Measurements from ENCODE around the gene SRPX2. TPM values are rescaled to one million over a fixed set of nuclear protein-coding genes. Genes with fewer than 3 reads are reported as not detected.
A peak's percentile ranks its signal among the peaks of the same experiment; 100 is the strongest.

SRPX2 gene
- total RNA-seq, 1 donor from 2014 or later: 89.0 TPM

DNA sequence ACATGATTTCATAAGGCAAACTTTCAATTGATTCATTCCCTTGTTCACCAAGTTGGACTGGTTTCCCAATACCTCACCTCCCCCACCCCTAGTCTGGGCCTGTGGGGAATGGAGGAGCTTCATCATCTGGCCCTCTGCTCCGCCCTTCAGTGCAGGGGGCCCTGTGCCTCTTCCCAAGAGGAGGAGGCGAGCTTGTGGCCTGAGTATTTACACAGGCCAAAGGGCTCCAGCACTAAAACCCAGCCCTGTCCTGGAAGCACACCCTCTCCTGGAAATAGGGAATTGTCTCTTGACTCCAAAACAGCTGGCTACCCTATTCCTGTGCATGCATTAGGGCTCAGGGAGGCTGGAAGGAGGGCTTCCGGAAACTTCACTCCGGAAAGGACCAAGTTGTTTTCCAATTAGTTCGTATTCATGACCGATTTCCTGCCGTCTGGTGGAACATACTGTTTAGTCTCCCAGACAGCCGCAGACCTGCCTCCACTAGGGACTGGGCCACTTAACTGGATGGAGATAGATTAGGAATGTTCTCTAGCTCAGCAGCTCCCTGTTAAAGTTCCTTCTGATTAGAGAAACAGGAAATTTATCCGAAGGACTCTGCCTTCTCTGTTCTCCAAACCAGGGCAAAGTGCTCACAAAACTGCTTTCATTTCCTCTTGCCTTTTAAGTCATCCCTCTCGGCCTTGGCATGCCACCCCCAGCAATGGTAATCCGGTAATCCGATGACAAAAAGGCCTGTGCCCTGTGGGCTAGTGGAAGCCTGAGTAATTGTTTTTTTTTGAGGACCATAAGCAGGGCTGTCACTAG, 5.8 kb downstream of the SRPX2 start:
- DNase-seq (ENCODE audit: low spot score): peak; percentile 69

- DNase-seq (ENCODE audit: low spot score): no peak
These were observed 6.8 kb downstream of the SRPX2 start for GRCh38 chrX:100650841-100651240.

GRCh38 chrX:100652266-100652665, 8.3 kb downstream of the SRPX2 start:
- DNase-seq (ENCODE audit: low spot score): no peak

GRCh38 chrX:100654261-100654660, 10.3 kb downstream of the SRPX2 start:
- no peak for DNase-seq (ENCODE audit: low spot score)

DNA sequence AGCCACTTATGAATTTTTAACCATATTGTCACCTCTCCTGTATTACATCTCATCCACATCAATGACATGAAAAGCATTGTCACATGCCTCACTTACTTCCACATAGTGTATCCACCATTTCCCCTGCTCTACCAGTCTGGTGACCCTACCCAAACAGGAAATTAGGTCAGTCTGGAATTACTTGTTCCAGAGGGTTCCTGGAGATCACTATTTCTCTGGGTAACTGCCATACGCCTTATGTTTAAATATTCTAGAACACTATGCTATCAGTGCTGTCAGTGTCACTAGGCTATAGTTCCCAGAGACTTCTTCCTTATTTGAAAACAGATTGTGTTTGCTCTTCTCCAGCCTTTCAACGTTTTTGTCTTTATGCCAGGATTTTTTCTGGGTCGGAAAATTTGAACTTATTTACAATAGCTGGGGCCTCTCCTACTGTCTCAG, 15.0 kb downstream of the SRPX2 start:
- DNase-seq (ENCODE audit: low spot score): no peak

DNA sequence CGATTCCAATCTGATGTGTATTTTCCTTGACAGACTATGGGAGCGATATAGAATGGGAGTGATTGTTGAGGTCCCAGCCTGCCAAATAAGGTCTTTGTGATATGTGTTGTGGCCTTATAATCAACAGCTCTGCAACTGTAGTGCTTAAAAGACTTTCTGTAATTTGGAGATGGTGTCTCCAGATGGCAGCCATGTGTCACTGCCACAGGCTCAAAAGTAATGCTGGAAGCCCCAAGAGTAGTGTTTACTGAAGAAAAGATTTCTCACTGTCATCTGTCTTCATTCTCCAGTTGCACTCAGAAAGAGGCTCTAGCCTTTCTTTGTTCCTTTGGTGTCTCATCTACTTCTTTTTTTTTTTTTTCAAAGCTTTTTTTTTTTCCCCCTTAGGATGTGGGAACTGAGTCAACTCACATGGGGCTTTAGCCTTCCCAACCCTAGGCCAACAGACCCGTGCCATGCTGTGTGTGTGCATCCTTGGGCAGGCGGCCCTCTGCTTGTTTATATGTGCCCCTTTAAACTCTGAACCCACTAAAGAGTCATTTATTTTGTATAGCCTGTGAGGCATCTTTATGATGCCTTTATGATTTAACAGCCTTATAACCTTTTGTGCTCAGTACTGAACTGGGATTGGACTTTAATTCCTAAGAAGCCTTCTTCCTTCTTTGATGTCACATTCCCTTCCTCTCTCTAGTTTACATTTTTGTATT, 15.6 kb downstream of the SRPX2 start:
- no peak for DNase-seq (ENCODE audit: low spot score)

DNA sequence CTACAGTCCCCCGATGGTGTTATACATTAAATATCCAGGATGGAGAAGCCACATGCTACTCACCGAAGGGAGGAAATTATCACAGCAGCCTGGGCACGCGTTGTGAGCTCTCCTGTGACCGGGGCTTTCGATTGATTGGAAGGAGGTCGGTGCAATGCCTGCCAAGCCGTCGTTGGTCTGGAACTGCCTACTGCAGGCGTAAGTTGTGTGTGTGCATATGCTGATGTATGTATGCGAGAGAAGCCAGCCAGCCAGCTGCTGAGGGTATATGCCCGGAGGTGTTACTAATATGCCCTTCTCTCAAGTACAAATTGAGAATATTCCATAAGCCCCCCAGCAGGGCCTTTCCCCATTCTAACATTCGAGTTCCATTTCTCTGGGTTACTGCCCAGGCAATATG, 18.2 kb downstream of the SRPX2 start:
- no peak for DNase-seq (ENCODE audit: low spot score)

DNA sequence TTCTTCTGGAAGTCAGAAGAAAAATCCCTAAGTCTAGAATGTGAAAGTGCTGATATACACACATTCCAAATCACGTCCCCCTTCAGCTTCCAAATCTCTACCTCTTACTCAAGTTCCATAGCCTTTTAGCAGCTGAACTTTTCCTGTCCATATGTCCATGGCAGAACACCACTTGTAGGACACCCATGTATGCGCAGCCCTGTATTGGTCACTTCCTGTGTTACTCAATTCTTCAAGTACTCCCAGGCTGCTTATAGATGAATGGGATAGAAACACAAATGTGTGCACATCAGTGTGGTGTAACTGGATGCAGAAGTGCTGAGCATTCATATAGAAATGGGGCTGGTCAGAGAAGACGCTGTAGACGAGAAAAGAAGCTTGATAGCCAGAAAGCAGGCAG, 18.8 kb downstream of the SRPX2 start:
- no peak for DNase-seq (ENCODE audit: low spot score)

GRCh38 chrX:100663642-100664041, 19.6 kb downstream of the SRPX2 start:
- no peak for DNase-seq (ENCODE audit: low spot score)

- no peak for DNase-seq (ENCODE audit: low spot score)
These were observed 29.0 kb downstream of the SRPX2 start for GRCh38 chrX:100672966-100673365.

- DNase-seq (ENCODE audit: low spot score): no peak
These were observed 29.5 kb downstream of the SRPX2 start for GRCh38 chrX:100673397-100673953.

- no peak for DNase-seq (ENCODE audit: low spot score)
These were observed 30.7 kb downstream of the SRPX2 start for GRCh38 chrX:100674705-100675104.

DNA sequence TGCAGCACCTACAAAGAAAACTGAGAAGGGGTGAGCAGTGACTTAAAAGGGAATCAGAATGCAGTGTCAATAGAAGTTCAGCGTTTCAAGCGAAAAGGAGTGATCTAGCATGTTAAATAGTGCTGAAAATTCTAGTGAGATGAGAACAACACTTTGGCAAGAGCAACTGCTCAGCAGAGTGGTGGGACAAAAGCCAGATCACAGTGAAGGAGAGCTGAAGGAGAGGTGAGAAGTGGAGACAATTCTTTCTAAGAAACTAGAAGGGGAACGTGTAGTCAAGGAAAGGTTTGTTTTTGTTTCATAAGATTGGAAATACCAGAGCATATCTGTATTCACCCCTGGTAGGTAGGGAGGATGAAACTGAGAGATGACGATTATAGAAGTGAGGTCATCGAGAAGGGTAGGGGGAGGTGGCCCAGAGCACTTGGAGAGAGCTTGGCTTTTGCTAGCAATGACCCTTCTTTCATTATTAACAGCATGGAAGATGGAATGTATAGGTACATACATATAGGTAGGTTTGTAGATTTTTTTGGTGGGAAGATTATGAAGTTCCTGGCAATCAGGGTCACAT, 33.7 kb downstream of the SRPX2 start:
- no peak for DNase-seq (ENCODE audit: low spot score)

GRCh38 chrX:100680756-100681155, 36.8 kb downstream of the SRPX2 start:
- DNase-seq (ENCODE audit: low spot score): no peak

GRCh38 chrX:100681599-100681998, 37.6 kb downstream of the SRPX2 start:
- DNase-seq (ENCODE audit: low spot score): no peak

- DNase-seq (ENCODE audit: low spot score): no peak
These were observed 38.9 kb downstream of the SRPX2 start for GRCh38 chrX:100682939-100683338.

GRCh38 chrX:100685284-100685996, 41.4 kb downstream of the SRPX2 start:
- DNase-seq (ENCODE audit: low spot score): peak; percentile 75

- DNase-seq (ENCODE audit: low spot score): no peak
These were observed 42.0 kb downstream of the SRPX2 start for GRCh38 chrX:100685997-100686305.

DNA sequence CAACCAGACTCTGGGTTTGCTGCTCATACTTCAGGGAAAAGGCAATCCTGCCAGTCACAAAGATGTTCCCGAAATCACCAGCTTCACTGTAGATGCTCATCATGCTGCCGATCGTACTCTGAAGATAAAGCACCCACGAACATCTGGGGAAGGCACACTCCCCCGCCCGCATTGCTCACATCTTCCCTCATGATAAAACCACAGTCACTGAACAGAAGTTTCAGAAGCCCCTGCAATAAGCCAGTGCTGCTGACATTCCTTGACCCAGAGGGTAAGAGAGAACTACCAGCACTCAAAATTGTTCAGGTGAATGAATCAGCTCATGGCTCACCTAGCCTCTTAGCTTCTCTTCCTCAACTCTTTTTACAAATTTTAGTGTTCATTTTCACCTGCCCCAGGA, 43.1 kb downstream of the SRPX2 start:
- DNase-seq (ENCODE audit: low spot score): no peak

DNA sequence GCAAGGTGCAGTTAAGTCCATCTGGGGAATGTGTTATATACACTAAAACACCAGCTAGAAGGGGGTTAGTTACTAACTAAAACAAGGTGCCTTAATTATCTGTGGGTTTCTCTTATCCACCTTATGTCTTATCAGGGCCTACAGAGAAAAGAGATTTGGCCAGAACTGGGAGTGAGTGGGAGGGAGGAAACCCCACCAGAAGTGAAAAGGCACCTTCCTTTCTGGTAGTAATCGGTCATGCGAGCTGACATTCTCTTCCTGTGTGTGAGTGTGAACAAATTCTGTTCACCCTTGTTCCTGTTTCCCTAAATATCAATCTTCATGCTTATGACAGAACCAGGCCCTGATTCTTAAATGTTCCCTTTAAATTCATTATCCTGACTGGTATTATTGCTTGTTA, 43.5 kb downstream of the SRPX2 start:
- DNase-seq (ENCODE audit: low spot score): no peak

DNA sequence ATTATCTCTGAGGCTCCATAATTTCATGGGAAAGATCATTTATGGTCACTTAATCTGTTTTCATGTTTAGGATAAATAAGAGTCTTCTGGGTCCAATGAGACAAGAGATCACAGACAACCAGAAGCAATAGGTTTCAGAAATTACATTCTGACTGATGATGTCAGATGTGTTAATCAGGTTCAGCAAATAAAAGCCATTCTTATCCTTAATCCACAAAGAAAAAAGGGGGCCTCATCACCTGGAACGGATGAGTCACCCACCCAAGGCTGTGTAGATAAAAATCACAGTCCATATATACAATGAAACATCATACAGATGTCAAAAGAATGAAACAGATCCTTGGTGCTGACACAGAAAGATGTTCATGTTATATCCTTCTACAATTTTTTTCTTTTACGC, 51.3 kb downstream of the SRPX2 start:
- no peak for DNase-seq (ENCODE audit: low spot score)

DNA sequence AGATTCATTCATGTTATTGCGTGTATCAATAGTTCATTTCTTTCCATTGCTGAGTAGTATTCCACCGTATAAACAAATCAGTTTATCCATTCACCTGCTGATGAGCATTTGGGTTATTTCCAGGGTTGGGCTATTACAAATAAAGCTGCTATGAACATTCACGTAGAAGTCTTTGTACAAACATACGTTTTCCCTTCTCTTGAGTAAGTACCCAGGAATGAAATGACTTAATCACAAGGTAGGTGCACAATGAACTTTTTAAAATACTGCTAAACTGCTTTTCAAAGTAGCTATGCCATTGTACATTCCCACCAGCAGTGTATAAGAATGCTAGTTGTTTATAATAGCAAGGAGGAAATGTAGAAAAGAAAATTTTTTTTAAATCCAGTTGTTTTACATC, 52.0 kb downstream of the SRPX2 start:
- no peak for DNase-seq (ENCODE audit: low spot score)
